ENCODE measurements around the gene RAI1.

The RAI1 gene

GRCh38 chr17:17849845-17850373 lies 168.7 kb downstream of the RAI1 start:
- DNase-seq = peak; percentile 31

DNA sequence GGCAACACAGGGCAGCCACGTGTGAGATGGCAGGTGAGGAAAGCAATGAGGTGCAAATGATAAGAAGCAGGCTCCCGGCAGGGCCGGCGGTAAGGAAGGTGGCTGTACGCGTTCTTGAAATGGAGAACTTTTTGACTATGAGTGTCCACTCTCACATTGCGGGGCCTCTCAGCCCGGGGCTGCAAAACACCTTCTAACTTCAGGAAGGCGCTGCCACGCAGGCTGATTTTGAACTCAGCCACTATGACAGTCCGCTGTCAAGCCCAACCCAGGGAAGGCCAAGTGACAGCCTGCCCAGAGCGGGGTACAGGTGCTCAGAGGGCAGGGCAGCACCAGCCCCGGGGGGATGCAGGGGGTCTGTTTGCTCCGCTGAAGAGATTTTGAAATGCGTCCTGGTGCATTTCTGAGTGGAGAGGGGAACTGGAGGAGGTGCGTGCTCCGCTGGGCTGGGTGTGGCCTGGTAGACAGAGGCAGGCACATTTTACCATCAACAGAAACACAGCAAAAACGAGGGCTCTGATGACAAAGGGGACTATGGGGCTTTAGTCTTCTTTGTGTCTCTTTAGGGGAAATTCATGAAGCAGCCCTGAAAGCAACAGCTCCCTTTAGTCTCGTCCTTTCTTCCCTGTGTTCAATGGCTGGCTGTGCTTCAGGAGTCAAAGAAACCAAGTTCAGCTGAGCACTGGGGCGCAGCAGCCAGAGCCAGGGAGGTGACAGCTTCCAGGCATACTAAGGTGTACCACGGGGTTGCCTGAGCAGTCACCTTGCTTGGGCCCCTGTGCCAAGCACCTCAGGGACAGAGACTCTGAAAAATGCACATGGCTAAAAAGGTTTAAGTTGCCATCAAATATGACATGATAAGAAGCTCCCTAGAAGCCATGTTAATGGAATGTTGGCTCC lies 170.1 kb downstream of the RAI1 start:
- DNase-seq = no peak

DNA sequence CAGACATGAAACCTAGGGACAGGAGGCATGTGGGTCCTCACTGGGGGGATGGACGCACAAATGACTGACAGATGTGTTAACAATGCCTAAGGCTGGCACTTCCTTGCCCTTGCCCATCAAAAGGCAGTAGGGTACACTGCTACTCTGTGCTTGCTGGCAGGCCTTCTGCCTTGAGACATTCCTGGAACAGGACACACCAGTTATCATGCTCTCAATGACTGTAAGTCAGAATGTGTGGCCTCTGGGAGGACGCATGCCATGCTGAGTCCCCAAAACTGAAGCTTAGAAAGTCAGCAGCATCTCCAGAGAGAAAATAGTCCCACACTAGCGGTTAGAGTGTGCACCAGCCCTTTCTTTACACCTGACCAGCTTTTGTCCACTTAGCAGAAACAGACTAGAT lies 171.7 kb downstream of the RAI1 start:
- no peak for DNase-seq

DNA sequence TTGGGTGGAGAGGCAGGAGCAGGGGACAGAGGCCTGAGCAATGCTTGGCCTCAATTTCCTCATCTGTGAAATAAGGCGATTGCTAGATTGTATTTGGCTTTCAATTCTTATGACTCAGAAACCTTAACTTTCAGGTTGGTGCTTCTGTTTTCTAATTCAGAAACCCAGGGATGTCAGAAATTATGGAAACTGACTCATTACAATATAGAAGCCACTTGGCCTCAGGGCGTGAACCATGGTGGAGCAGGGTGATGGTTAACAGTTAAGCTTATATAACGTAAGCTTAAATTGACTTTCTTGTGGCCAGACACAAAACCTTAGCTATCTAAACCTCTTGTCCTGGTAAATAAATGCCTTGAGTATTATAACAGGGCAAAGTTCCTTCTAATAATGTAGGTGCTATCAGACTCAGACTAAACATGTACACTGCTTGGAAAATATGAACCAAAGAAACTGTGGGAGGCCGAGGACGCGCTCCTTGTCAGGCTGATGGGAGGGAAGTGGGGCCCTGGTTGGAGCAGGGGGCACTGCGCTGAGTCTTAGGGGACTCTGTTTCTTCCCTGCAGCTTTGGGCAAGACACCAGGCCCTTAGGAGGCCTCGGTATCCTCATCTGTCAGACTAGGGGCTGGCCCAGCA lies 172.7 kb downstream of the RAI1 start:
- no peak for DNase-seq

DNA sequence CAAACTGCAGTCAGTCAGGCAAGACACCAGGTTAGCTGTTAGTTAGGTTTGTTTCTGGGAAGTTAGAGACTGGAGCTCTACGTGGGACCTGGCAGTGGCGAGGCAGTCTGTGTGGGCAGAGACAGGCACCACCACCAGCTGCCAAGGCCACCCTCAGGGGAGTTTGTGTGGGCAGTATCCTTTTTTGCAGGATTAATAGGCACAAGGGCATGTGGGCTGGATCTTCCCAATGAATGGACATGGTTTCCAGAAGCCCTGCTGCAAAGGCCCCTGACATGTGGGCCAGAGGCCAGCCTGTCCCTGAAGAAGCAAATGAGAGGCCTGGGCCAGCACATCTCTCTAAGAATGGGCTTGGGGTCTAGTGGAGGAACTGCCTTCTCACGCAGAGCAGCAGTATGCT lies 174.7 kb downstream of the RAI1 start:
- no peak for DNase-seq

DNA sequence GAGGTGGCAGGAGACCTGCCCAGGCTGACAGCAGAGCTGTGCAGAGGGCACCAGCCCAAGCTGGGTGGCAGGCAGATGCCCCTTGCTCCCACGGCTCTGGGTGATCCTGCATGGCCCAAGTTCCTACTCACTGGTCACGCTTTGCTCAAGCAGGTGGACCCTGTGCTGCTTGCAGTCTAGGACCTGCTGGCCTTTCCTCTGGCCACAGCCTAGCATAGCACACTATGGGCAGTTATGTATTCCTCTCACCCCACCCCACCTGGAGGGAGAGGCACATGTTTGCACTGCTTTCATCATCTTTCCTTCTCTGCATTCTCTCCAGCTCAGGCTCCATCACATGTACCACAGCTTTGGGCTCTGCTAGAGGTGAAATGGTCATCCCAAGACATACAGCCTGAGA lies 175.1 kb downstream of the RAI1 start:
- no peak for DNase-seq

DNA sequence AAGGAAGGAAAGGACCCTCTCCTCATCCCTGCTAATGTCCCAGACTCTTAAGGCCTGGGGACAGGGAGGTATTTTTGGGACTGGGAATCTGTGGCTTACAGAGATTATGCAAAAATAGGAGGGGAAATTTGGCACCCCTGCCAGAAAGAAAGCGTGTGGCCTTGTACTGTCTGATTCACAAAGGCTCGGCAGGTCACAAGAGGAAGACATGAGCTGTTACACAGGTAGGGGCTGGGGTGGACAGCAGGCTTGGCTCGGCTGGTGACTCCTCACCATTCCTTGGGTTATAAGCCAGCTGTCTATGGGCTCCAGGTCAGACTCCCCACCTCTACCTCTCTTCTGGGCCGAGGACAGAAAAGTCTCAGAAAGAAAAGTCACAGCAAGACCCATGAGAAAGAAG lies 176.2 kb downstream of the RAI1 start:
- DNase-seq = no peak

- DNase-seq = peak; percentile 40
Measured at GRCh38 chr17:17859909-17860765, 178.9 kb downstream of the RAI1 start.

GRCh38 chr17:17860766-17861107 lies 179.5 kb downstream of the RAI1 start:
- no peak for DNase-seq
